Keratinocyte (primary cell): ENCODE measurements around the gene RFX7. TPM values are rescaled to one million over a fixed set of nuclear protein-coding genes. Genes with fewer than 3 reads are reported as not detected.

Experiments
- DNase-seq: peaks from one replicate; pipeline ENCODE4 v3.0.0-alpha.2; 2011; ENCODE audit warnings: low read depth, missing footprints, low spot score
- FAIRE-seq: peaks from 2 replicates; lab custom pipeline; 2011; peaks lifted over from hg19 to GRCh38; lab: Jason Lieb, UNC
- H2AFZ ChIP-seq: 2 replicates; pipeline ENCODE4 v1.6.0; 2012; ENCODE audit warnings: low read length, control low read depth, inconsistent platforms; ENCODE audit not compliant: control insufficient read depth
- H3K27ac ChIP-seq: 2 replicates; pipeline ENCODE4 v1.5.1; 2011; ENCODE audit warnings: low read length; ENCODE audit not compliant: control insufficient read depth, insufficient read depth
- H3K27me3 ChIP-seq: 3 replicates; pipeline ENCODE4 v1.6.0; 2011; ENCODE audit warnings: low read length; ENCODE audit not compliant: control insufficient read depth, insufficient read depth; ENCODE audit errors: extremely low read depth
- H3K36me3 ChIP-seq, 2 experiments: 2 replicates in 1 of 2; 3 replicates in 1 of 2; pipeline ENCODE4 v1.5.1; 2011; ENCODE audit warnings: low read length in 2 of 2, mild to moderate bottlenecking in 1 of 2; ENCODE audit not compliant: control insufficient read depth in 2 of 2, insufficient read depth in 2 of 2; ENCODE audit errors: extremely low read depth in 1 of 2
- H3K4me1 ChIP-seq: 3 replicates; pipeline ENCODE4 v1.5.1; 2011; ENCODE audit warnings: low read length; ENCODE audit not compliant: control insufficient read depth, insufficient read depth; ENCODE audit errors: extremely low read depth
- H3K4me2 ChIP-seq: 3 replicates; pipeline ENCODE4 v1.6.0; 2011; ENCODE audit warnings: low read depth, low read length; ENCODE audit not compliant: control insufficient read depth, insufficient read depth; ENCODE audit errors: extremely low read depth
- H3K4me3 ChIP-seq, 3 experiments: fragments of 200-600 bp in 1 of 3; sonication (generic) in 1 of 3; 2 replicates in 2 of 3; 3 replicates in 1 of 3; pipeline ENCODE4 v1.5.1; 2011 to 2016; ENCODE audit warnings: low read length in 3 of 3, mild to moderate bottlenecking in 3 of 3, control low read depth in 2 of 3, inconsistent platforms in 1 of 3, low read depth in 1 of 3, mixed read lengths in 1 of 3, mixed run types in 1 of 3, moderate library complexity in 1 of 3; ENCODE audit not compliant: control insufficient read depth in 2 of 3, insufficient read depth in 2 of 3; ENCODE audit errors: extremely low read depth in 1 of 3
- H3K79me2 ChIP-seq: 2 replicates; pipeline ENCODE4 v1.6.0; 2012; ENCODE audit warnings: low read length; ENCODE audit not compliant: control insufficient read depth, insufficient read depth
- H3K9ac ChIP-seq: 3 replicates; pipeline ENCODE4 v1.6.0; 2011; ENCODE audit warnings: low read length; ENCODE audit not compliant: control insufficient read depth, insufficient read depth; ENCODE audit errors: extremely low read depth
- H3K9me1 ChIP-seq: 3 replicates; pipeline ENCODE4 v1.6.0; 2011; ENCODE audit warnings: low read length; ENCODE audit not compliant: control insufficient read depth, insufficient read depth; ENCODE audit errors: extremely low read depth
- H3K9me3 ChIP-seq: 2 replicates; pipeline ENCODE4 v1.5.1; 2012; ENCODE audit warnings: low read depth, low read length; ENCODE audit not compliant: control insufficient read depth
- H4K20me1 ChIP-seq: 3 replicates; pipeline ENCODE4 v1.6.0; 2011; ENCODE audit warnings: low read length; ENCODE audit not compliant: control insufficient read depth, insufficient read depth; ENCODE audit errors: extremely low read depth
- CTCF ChIP-seq, 3 experiments: IDR thresholded peaks in 1 of 3; conservative IDR thresholded peaks in 1 of 3; optimal IDR thresholded peaks in 1 of 3; 2 replicates in 2 of 3; 3 replicates in 1 of 3; pipeline versions ENCODE3 to v1.5.1; 2011; ENCODE audit warnings: low read length in 3 of 3, mild to moderate bottlenecking in 3 of 3, moderate library complexity in 2 of 3, control low read depth in 1 of 3, inconsistent platforms in 1 of 3; ENCODE audit not compliant: insufficient read depth in 2 of 3; ENCODE audit errors: extremely low read depth in 1 of 3
- EZH2 ChIP-seq: IDR thresholded peaks from one replicate; pipeline ENCODE4 v1.6.1; 2012; ENCODE audit warnings: inconsistent platforms, mild to moderate bottlenecking, low read length, moderate library complexity
- dilution Hi-C: fragments of 300-500 bp; cut with MboI; formaldehyde crosslinking; loops from one replicate; pipeline ENCODE4 v1.7.0; 2020; ENCODE audit warnings: low sequenced_read_pairs; ENCODE audit not compliant: extremely low pct_ligation_motif_present
- polyA plus RNA-seq, 5 experiments: library from polyadenylated mRNA; depleted of rRNA in 3 of 5; stranded (reverse) in 3 of 5; stranded (forward) in 1 of 5; unstranded in 1 of 5; fragments of >200 nt; gene quantifications; 1 replicate in 1 of 5; 2 replicates in 3 of 5; 3 replicates in 1 of 5; pipeline versions ENCODE4 v1.2.1 to v1.2.3, GENCODE V29; 2011 to 2012; ENCODE audit warnings: missing spikeins in 2 of 5, low read depth in 1 of 5, low replicate concordance in 1 of 5

RFX7 gene
- polyA plus RNA-seq, 1 donor (not counting 4 experiments of a cell fraction or from before 2014, with no cell fraction given), result 16.3 TPM

DNA sequence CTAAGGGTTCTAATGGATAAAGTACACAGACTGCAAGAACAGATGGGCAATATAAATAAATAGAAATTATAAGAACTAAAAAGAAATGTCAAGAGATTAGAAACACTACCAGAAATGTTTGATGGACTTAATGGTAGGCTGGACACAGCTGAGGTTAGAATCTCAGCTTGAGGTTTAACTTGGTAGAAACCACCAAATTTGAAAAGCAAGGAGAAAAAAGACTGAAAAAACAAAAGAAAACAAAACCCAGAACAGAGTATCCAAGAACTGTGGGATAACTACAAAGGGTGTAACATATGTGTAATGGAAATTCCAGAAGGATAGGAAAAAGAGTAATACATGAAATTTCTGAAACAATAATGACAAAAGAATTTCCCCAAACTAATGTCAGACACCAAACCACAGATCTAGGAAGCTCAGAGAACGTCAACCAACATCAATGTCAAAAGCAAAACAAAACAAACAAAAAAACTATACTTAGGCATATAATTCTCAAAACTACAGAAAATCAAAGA, 35.0 kb downstream of the RFX7 start:
- TF ChIP-seq CTCF (optimal IDR thresholded peaks at IDR 0.05 in 1 of 3, IDR thresholded peaks at IDR 0.05 in 1 of 3, conservative IDR thresholded peaks at IDR 0.05 in 1 of 3; ENCODE audit: extremely low read depth in 1 of 3, insufficient read depth in 2 of 3, low read length in 3 of 3), result no peak
- TF ChIP-seq EZH2, result no peak
- H3K4me3 ChIP-seq, result no peak overlapping the region
- H4K20me1 ChIP-seq, result peaks cover 3% of the 10 kb centered on the region
- no peaks in the 10 kb centered on the region for H3K9me1 ChIP-seq
- peaks cover 99% of the 10 kb centered on the region for H3K79me2 ChIP-seq
- no peaks in the 10 kb centered on the region for H3K27me3 ChIP-seq
- no peak overlapping the region for H2AFZ ChIP-seq
- no peaks in the 10 kb centered on the region for H3K36me3 ChIP-seq
- peaks cover 14% of the 10 kb centered on the region for H3K4me1 ChIP-seq
- dilution Hi-C loops, result no loop called here
- H3K4me2 ChIP-seq, result no peak overlapping the region
- FAIRE-seq (no peak), DNase-seq (no peak)
- no peaks in the 10 kb centered on the region for H3K9me3 ChIP-seq
- no peak overlapping the region for H3K27ac ChIP-seq
- no peak overlapping the region for H3K9ac ChIP-seq

GRCh38 chr15:56208185-56208584, 35.5 kb downstream of the RFX7 start:
- Histone ChIP-seq H3K36me3 (no peaks in the 10 kb centered on the region), H3K4me2 (no peak overlapping the region), H4K20me1 (peaks cover 3% of the 10 kb centered on the region), H3K79me2 (peaks cover 99% of the 10 kb centered on the region), H2AFZ (no peak overlapping the region), H3K9me1 (no peaks in the 10 kb centered on the region), H3K9me3 (no peaks in the 10 kb centered on the region), H3K4me3 (no peak overlapping the region), H3K9ac (no peak overlapping the region), H3K27ac (no peak overlapping the region), H3K4me1 (peaks cover 14% of the 10 kb centered on the region), H3K27me3 (no peaks in the 10 kb centered on the region)
- FAIRE-seq (no peak), DNase-seq (no peak)
- dilution Hi-C loops, result no loop called here
- TF ChIP-seq EZH2, result no peak
- no peak for TF ChIP-seq CTCF (optimal IDR thresholded peaks at IDR 0.05 in 1 of 3, IDR thresholded peaks at IDR 0.05 in 1 of 3, conservative IDR thresholded peaks at IDR 0.05 in 1 of 3; ENCODE audit: extremely low read depth in 1 of 3, insufficient read depth in 2 of 3, low read length in 3 of 3)
